SK-N-SH treated with all-trans-retinoic acid at 6 μM for 48 hours (cell line): ENCODE measurements around the gene PKMYT1.

Source experiments
- ATAC-seq: fragments of 200-7000 bp; cut with Tn5 transposase; 3 replicates; pipeline ENCODE4 v1.9.1; 2020; ENCODE audit warnings: mild to moderate bottlenecking, moderate library complexity
- ARNTL ChIP-seq: fragments of 450-650 bp; formaldehyde crosslinking; IDR thresholded peaks from 2 replicates; pipeline ENCODE4 v1.5.0; 2020; ENCODE audit warnings: low read depth, mild to moderate bottlenecking, moderate library complexity, borderline replicate concordance
- CSDC2 ChIP-seq: fragments of 250-450 bp; sonication (Bioruptor Pico); IDR thresholded peaks from 2 replicates; pipeline ENCODE4 v1.5.0; 2020; ENCODE audit warnings: mild to moderate bottlenecking, moderate library complexity
- ESRRG ChIP-seq: fragments of 250-450 bp; sonication (Bioruptor Pico); IDR thresholded peaks from 2 replicates; pipeline ENCODE4 v1.6.1; 2021; ENCODE audit warnings: mild to moderate bottlenecking
- GLIS3 ChIP-seq: fragments of 250-450 bp; sonication (Bioruptor Pico); IDR thresholded peaks from 2 replicates; pipeline ENCODE4 v1.5.0; 2020; ENCODE audit warnings: mild to moderate bottlenecking, moderate library complexity
- ISL1 ChIP-seq: fragments of 250-450 bp; sonication (Bioruptor Pico); IDR thresholded peaks from 2 replicates; pipeline ENCODE4 v2.1.2; 2022; ENCODE audit warnings: mild to moderate bottlenecking, moderate library complexity
- OSR1 ChIP-seq: fragments of 250-450 bp; sonication (Bioruptor Pico); IDR thresholded peaks from 2 replicates; pipeline ENCODE4 v1.8.0; 2022; ENCODE audit warnings: moderate library complexity, mild to moderate bottlenecking, inconsistent platforms
- PPARA ChIP-seq: fragments of 250-450 bp; sonication (Bioruptor Pico); IDR thresholded peaks from 2 replicates; pipeline ENCODE4 v1.5.0; 2020; ENCODE audit warnings: mild to moderate bottlenecking, borderline replicate concordance
- RARB ChIP-seq: fragments of 250-450 bp; sonication (Bioruptor Pico); IDR thresholded peaks from 2 replicates; pipeline ENCODE4 v1.8.0; 2021; ENCODE audit warnings: mild to moderate bottlenecking, moderate library complexity
- SNAI2 ChIP-seq: fragments of 250-450 bp; sonication (Bioruptor Pico); IDR thresholded peaks from 2 replicates; pipeline ENCODE4 v1.5.0; 2020; ENCODE audit warnings: mild to moderate bottlenecking, moderate library complexity
- TCF4 ChIP-seq: fragments of 250-450 bp; sonication (Bioruptor Pico); IDR thresholded peaks from 2 replicates; pipeline ENCODE4 v1.8.0; 2021; ENCODE audit warnings: mild to moderate bottlenecking, moderate library complexity, borderline replicate concordance
- TOX ChIP-seq: fragments of 250-450 bp; sonication (Bioruptor Pico); IDR thresholded peaks from 2 replicates; pipeline ENCODE4 v1.8.0; 2021; ENCODE audit warnings: mild to moderate bottlenecking, moderate library complexity, borderline replicate concordance
- ZC3H10 ChIP-seq: fragments of 250-450 bp; sonication (Bioruptor Pico); IDR thresholded peaks from 2 replicates; pipeline ENCODE4 v1.5.1; 2021; ENCODE audit warnings: mild to moderate bottlenecking, moderate library complexity
- ZFP3 ChIP-seq: fragments of 250-450 bp; sonication (Bioruptor Pico); IDR thresholded peaks from 2 replicates; pipeline ENCODE4 v1.5.0; 2020; ENCODE audit warnings: mild to moderate bottlenecking, moderate library complexity
- ZFP30 ChIP-seq: fragments of 450-650 bp; formaldehyde crosslinking; IDR thresholded peaks from 2 replicates; pipeline ENCODE4 v1.5.0; 2022; ENCODE audit warnings: mild to moderate bottlenecking, moderate library complexity
- ZNF565 ChIP-seq: fragments of 450-650 bp; formaldehyde crosslinking; conservative IDR thresholded peaks from 2 replicates; pipeline ENCODE4 v1.5.0; 2020; ENCODE audit warnings: low read depth, mild to moderate bottlenecking, moderate library complexity
- ZNF70 ChIP-seq: fragments of 450-650 bp; formaldehyde crosslinking; IDR thresholded peaks from 2 replicates; pipeline ENCODE4 v1.5.0; 2020; ENCODE audit warnings: mild to moderate bottlenecking, moderate library complexity
- ZNF8 ChIP-seq: fragments of 450-650 bp; formaldehyde crosslinking; IDR thresholded peaks from 2 replicates; pipeline ENCODE4 v1.5.0; 2020; ENCODE audit warnings: mild to moderate bottlenecking, moderate library complexity
- TF ChIP-seq, protein P1 (sequence below): fragments of 250-450 bp; sonication (Bioruptor Pico); IDR thresholded peaks from 2 replicates; pipeline ENCODE4 v1.8.0; 2020; ENCODE audit warnings: mild to moderate bottlenecking, moderate library complexity, borderline replicate concordance
- TF ChIP-seq, protein P2 (sequence below): fragments of 250-450 bp; sonication (Bioruptor Pico); IDR thresholded peaks from 2 replicates; pipeline ENCODE4 v1.5.0; 2020; ENCODE audit warnings: mild to moderate bottlenecking, moderate library complexity
- TF ChIP-seq, protein P3 (sequence below): fragments of 250-450 bp; sonication (Bioruptor Pico); IDR thresholded peaks from 2 replicates; pipeline ENCODE4 v1.5.1; 2021; ENCODE audit warnings: mild to moderate bottlenecking, moderate library complexity
- TF ChIP-seq, protein P4 (sequence below): fragments of 250-450 bp; sonication (Bioruptor Pico); IDR thresholded peaks from 2 replicates; pipeline ENCODE4 v1.8.0; 2021; ENCODE audit warnings: low read depth, mild to moderate bottlenecking, moderate library complexity, borderline replicate concordance

The PKMYT1 gene

DNA sequence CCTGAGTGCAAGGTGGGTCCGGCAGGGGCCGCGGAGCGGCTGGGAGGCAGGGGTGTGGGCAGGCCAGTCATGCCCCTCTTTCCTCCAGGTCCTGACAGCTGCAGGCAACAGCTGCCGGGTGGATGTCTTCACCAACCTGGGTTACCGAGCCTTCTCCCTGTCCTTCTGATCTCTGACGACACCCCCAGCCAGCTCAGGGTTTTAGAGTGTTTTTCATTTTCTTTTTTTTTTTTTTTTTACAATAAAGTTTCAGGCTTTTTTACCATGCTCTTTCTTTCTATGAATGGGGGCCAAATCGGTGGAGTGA is 47.2 kb upstream of the PKMYT1 start (continued):
- TF ChIP-seq, protein P1, sequence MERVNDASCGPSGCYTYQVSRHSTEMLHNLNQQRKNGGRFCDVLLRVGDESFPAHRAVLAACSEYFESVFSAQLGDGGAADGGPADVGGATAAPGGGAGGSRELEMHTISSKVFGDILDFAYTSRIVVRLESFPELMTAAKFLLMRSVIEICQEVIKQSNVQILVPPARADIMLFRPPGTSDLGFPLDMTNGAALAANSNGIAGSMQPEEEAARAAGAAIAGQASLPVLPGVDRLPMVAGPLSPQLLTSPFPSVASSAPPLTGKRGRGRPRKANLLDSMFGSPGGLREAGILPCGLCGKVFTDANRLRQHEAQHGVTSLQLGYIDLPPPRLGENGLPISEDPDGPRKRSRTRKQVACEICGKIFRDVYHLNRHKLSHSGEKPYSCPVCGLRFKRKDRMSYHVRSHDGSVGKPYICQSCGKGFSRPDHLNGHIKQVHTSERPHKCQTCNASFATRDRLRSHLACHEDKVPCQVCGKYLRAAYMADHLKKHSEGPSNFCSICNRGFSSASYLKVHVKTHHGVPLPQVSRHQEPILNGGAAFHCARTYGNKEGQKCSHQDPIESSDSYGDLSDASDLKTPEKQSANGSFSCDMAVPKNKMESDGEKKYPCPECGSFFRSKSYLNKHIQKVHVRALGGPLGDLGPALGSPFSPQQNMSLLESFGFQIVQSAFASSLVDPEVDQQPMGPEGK (CRISPR knock-in tag), result no peak
- TF ChIP-seq ISL1 (CRISPR knock-in tag), result no peak
- TF ChIP-seq, protein P2, sequence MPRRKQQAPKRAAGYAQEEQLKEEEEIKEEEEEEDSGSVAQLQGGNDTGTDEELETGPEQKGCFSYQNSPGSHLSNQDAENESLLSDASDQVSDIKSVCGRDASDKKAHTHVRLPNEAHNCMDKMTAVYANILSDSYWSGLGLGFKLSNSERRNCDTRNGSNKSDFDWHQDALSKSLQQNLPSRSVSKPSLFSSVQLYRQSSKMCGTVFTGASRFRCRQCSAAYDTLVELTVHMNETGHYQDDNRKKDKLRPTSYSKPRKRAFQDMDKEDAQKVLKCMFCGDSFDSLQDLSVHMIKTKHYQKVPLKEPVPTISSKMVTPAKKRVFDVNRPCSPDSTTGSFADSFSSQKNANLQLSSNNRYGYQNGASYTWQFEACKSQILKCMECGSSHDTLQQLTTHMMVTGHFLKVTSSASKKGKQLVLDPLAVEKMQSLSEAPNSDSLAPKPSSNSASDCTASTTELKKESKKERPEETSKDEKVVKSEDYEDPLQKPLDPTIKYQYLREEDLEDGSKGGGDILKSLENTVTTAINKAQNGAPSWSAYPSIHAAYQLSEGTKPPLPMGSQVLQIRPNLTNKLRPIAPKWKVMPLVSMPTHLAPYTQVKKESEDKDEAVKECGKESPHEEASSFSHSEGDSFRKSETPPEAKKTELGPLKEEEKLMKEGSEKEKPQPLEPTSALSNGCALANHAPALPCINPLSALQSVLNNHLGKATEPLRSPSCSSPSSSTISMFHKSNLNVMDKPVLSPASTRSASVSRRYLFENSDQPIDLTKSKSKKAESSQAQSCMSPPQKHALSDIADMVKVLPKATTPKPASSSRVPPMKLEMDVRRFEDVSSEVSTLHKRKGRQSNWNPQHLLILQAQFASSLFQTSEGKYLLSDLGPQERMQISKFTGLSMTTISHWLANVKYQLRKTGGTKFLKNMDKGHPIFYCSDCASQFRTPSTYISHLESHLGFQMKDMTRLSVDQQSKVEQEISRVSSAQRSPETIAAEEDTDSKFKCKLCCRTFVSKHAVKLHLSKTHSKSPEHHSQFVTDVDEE (CRISPR knock-in tag), result no peak
- no peak for TF ChIP-seq ZC3H10 (CRISPR knock-in tag)
- TF ChIP-seq ESRRG (CRISPR knock-in tag), result no peak
- no peak for TF ChIP-seq TOX (CRISPR knock-in tag)
- no peak for TF ChIP-seq ZFP3 (CRISPR knock-in tag)
- no peak for TF ChIP-seq OSR1 (CRISPR knock-in tag)
- TF ChIP-seq ZNF565 (CRISPR knock-in tag), result no peak
- TF ChIP-seq, protein P3, sequence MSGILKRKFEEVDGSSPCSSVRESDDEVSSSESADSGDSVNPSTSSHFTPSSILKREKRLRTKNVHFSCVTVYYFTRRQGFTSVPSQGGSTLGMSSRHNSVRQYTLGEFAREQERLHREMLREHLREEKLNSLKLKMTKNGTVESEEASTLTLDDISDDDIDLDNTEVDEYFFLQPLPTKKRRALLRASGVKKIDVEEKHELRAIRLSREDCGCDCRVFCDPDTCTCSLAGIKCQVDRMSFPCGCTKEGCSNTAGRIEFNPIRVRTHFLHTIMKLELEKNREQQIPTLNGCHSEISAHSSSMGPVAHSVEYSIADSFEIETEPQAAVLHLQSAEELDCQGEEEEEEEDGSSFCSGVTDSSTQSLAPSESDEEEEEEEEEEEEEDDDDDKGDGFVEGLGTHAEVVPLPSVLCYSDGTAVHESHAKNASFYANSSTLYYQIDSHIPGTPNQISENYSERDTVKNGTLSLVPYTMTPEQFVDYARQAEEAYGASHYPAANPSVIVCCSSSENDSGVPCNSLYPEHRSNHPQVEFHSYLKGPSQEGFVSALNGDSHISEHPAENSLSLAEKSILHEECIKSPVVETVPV (CRISPR knock-in tag), result no peak
- no peak for TF ChIP-seq TCF4
- no peak for TF ChIP-seq GLIS3 (CRISPR knock-in tag)

DNA sequence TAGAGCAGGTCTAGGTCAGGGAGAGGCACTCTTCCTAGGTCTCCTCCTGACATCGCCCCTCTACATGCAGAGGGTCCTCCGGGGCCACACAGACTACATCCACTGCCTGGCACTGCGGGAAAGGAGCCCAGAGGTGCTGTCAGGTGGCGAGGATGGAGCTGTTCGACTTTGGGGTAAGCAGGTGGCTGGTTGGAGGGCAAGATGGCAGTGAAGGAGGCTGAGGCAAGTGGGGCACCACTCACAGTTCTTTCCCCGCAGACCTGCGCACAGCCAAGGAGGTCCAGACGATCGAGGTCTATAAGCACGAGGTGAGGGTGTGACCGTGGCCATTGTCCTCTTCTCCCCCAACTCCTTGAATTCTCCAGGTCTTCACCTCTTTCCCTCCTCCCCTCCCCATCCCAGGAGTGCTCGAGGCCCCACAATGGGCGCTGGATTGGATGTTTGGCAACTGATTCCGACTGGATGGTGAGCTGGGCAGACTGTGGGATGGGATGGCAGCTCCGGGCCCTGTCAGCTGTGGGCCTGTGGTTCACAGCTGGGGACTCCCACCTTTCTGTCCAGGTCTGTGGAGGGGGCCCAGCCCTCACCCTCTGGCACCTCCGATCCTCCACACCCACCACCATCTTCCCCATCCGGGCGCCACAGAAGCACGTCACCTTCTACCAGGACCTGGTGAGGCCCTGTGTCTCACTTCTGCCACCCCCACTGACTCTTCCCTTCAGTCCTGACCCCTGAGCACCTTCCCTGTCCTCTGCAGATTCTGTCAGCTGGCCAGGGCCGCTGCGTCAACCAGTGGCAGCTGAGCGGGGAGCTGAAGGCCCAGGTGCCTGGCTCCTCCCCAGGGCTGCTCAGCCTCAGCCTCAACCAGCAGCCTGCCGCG is 46.6 kb upstream of the PKMYT1 start:
- no peak for ATAC-seq
- TF ChIP-seq PPARA (no peak), ZFP30 (CRISPR knock-in tag) (no peak), GLIS3 (CRISPR knock-in tag) (no peak), ZNF70 (CRISPR knock-in tag) (no peak), ZFP3 (CRISPR knock-in tag) (no peak), ZNF565 (CRISPR knock-in tag) (no peak), RARB (no peak), ZC3H10 (CRISPR knock-in tag) (no peak), ESRRG (CRISPR knock-in tag) (no peak)
- TF ChIP-seq, protein P1 (CRISPR knock-in tag), result no peak

DNA sequence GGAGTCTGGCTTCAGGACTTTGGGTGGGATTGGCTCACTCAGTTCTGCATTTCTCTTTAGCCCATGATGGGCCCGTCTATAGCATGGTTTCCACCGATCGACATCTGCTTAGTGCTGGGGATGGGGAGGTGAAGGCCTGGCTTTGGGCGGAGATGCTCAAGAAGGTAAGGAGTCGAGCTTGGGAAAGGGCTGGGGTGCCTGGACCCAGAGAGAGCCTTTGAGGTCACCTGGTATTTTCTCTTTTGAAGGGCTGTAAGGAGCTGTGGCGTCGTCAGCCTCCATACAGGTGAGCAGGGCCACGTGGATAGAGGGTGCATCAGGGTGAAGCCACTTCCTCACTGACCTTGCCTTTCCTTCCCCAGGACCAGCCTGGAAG is 45.7 kb upstream of the PKMYT1 start:
- TF ChIP-seq ZFP30 (CRISPR knock-in tag), result no peak
- TF ChIP-seq, all 23 proteins: peak for 0
- no peak for ATAC-seq

DNA sequence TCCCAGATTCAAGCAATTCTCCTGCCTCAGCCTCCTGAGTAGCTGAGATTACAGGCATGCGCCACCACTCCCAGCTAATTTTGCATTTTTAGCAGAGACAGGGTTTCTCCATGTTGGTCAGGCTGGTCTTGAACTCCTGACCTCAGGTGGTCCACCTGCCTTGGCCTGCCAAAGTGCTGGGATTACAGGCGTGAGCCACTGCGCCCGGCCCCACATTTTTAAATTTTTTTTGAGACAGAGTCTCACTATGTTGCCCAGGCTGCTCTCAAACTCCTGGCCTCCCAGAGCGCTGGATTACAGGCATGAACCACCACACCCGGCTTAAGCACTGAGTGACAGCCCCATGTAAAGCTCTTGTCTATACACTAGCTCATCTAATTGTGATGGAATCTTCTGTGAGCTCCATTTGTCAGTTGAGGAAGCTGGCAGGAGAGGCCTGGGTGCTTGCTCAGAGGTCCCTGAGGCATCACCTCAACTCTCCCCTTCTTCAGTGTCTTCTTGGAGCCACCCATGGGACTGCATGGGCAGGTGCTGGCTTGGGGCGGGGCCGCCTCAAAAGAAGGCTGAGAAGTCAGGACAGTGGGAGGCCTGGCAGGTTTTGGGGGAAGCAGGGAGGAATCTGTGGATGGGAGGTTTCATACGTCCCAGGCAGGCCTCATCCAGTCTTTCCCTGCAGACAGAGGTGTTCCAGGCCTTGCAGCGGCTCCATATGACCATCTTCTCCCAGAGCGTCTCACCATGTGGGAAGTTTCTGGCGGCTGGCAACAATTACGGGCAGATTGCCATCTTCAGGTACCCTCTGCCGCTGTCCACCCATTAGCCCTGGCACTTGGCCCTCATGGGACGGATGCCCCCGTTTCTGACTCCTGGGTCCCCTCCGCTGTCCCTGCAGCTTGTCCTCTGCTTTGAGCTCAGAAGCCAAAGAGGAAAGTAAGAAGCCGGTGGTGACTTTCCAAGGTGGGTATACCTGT is 45.1 kb upstream of the PKMYT1 start:
- TF ChIP-seq CSDC2 (CRISPR knock-in tag) (no peak), SNAI2 (CRISPR knock-in tag) (no peak), ARNTL (CRISPR knock-in tag) (no peak), ZNF8 (CRISPR knock-in tag) (no peak), OSR1 (CRISPR knock-in tag) (no peak)
- TF ChIP-seq, protein P1 (CRISPR knock-in tag), result no peak
- TF ChIP-seq, protein P4, sequence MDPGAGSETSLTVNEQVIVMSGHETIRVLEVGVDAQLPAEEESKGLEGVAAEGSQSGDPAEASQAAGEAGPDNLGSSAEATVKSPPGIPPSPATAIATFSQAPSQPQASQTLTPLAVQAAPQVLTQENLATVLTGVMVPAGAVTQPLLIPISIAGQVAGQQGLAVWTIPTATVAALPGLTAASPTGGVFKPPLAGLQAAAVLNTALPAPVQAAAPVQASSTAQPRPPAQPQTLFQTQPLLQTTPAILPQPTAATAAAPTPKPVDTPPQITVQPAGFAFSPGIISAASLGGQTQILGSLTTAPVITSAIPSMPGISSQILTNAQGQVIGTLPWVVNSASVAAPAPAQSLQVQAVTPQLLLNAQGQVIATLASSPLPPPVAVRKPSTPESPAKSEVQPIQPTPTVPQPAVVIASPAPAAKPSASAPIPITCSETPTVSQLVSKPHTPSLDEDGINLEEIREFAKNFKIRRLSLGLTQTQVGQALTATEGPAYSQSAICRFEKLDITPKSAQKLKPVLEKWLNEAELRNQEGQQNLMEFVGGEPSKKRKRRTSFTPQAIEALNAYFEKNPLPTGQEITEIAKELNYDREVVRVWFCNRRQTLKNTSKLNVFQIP (CRISPR knock-in tag), result no peak
- no peak for ATAC-seq
